Activated CD4-positive, alpha-beta T cell treated with anti-CD3 and anti-CD28 coated beads for 24 hours (primary cell): ENCODE data around the gene OR2J1.
"Not testable (repeated sequence)": the region's sequence is repeated elsewhere in the genome, so short reads cannot be mapped to it uniquely, and the experiment has no call there.

Source experiments
- DNase-seq, 2 donors: peaks; one replicate each; pipeline ENCODE4 v3.0.0-alpha.2; 2020; ENCODE audit warnings: low read depth in 2 of 2

Gene OR2J1

DNA sequence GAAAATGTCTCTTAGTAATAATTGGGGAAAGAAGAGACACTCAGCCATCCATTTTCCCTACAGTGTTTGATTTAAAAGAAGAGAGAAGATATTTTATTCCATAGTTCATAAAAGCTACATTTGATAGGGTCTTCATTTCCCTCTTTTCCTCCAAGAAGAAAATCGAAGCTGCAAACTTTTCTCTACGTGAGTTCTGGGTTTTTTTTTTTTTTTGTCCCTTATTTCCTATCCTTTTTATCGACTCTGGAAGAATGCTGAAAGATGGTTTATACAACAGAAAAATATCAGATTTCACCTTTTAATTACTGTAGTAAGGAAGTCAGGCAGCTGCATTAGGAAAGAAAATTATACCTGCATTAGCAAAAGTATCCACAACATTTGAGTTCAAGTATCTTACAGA lies at the start of gene OR2J1:
Gene OR2J1, plus strand, starts transcription at position 301 of the 400 bp plus-strand sequence. CDS start 1,453 bp downstream, outside the sequence.
- DNase-seq = no peak

DNA sequence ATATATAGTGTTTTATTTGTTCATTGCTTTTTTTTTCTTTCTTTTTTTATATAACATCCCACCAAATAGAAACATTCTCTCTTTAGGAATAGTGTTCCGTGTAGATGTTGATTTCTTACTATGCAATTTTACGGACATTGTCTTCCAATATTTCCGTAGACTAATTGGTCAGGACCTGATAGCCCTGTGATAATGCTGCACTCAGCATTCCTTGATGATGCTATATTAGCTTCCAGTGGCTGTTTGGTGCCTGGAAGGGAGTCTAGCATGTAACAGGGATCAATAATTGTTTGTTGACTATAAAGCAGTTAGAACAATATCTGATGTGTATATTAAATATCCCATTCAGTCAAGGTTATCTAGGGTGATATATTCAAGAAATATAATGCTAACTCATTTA lies 47.6 kb upstream of the OR2J1 start:
- no peak for DNase-seq

- no peak for DNase-seq
Observed at GRCh38 chr6:29071831-29072723, 27.2 kb upstream of the OR2J1 start.

GRCh38 chr6:29079203-29079602 lies 20.1 kb upstream of the OR2J1 start:
- DNase-seq = no peak

GRCh38 chr6:29081312-29081711 lies 18.0 kb upstream of the OR2J1 start:
- no peak for DNase-seq

- DNase-seq = no peak
Observed at GRCh38 chr6:29082457-29082856, 16.8 kb upstream of the OR2J1 start.

DNA sequence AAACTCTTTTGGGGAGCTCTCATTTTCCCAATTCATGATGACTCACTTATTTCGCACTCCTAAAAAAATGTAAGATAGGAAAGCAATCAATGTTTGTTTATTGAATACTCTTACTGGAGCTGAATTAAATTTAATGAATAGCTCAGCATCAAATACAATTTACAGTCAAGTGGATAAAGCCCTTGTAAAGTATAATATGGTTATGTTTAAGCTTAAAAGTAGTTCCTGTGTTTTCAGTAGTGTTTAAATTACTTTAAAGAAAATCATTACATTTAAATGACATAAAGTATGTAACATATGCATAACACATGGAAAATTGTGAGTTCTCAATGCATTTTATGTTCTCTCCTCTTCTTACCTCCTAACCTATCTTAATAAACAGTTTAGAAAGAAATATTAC lies 12.1 kb upstream of the OR2J1 start, which contains the start of gene OR2B3:
Gene OR2B3, minus strand, starts transcription at position 101 of the 400 bp plus-strand sequence. Its CDS starts 65 bp downstream, at position 36.
- no peak for DNase-seq

DNA sequence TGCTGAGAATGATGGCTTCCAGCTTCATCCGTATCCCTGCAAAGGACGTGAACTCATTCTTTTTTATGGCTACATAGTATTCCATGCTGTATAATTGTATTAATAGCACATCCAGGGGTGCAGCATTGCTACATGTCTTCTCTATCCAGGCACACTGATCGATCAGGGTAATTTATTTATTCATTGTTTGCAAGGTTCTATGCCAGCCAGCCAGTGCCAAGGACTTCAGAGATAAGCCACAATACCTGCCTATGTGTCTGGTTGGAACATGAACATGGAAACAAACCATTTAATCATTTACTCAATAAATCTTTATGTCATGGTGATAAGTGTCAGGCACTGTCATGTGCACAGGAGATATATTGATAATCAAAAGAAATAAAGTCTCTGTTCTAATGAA lies 6.3 kb upstream of the OR2J1 start:
- DNase-seq = no peak

DNA sequence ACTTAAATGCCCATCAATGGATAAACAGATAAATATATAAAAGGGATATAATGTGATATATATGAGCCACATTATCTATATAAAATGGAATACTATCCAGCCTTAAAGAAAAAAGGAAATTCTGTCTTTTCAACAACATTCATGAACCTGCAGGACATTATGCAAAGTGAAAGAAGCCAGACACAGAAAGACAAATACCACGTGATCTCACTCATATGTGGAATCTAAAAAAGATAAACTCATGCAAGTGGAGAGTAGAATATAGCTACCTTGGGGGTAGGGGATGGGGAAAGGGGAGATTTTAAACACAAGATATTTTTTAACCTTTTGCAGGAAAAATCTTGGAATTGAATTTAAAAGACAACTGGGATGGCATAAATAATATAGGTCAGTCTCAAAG lies 1.5 kb upstream of the OR2J1 start:
- DNase-seq = no peak

DNA sequence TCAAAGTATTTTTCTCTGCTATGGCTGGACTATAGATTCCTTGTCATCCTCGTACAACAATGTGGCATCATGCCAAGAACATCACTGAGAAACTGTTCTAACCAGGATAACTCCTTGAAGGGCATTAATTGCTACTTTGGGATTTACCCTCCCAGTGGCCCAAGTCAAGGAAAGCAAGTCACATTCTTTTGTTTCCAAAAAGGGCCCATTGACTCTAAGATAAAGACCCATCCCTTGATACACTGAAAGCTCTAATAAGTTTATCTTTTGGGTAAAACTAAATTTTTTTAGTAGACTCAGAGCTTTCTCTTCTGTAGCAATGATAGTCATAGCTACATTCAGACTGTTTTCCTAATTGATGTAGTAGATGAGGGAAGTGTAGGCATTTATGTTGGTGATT lies 8.5 kb downstream of the OR2J1 start, which contains the start of gene OR2J3:
Gene OR2J3, plus strand, starts transcription at position 301 of the 400 bp plus-strand sequence. CDS start 3,833 bp downstream, outside the sequence.
- no peak for DNase-seq

DNA sequence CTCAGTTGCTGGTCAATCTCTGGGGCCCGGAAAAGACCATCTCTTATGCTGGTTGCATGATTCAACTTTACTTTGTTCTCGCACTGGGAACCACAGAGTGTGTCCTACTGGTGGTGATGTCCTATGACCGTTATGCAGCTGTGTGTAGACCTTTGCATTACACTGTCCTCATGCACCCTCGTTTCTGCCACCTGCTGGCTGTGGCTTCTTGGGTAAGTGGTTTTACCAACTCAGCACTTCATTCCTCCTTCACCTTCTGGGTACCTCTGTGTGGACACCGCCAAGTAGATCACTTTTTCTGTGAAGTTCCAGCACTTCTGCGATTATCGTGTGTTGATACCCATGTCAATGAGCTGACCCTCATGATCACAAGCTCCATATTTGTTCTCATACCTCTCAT lies 12.8 kb downstream of the OR2J1 start:
- DNase-seq = no peak

- DNase-seq = not testable (repeated sequence)
Observed at GRCh38 chr6:29114964-29115363, 15.7 kb downstream of the OR2J1 start.

DNA sequence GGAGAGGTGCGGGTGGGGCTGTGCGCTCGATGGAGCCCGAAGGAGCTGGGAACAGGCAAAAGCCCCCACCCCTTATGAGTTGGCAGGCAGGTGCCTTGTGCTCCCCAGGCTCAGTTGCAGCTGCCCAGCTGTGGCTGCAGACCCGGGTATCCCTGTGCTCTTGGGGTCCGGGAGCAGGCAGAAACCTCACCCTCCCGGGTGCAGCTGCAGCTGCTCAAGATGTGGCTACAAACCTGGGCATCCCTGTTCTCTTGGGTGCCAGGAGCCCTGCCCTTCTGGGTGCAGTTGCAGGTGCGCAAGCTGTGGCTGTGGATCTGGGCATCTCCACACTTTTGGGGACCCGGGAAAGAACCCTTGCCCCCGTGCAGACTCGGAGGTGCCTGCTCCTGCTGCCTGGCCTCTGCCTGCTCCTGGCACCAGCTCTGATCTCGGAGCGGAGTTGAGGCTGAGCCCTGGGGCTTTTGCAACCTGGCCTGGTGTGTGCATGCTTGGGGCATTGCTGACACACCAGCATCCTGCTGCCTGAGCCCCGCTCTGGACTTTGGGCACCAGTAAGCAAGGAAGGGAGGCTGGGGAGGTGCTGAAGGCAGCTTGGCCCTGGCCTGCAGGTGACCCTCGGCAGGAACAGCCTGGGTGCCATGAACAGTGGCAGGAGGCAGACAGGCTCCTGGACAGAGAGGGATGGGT lies 30.2 kb downstream of the OR2J1 start:
- DNase-seq = no peak

DNA sequence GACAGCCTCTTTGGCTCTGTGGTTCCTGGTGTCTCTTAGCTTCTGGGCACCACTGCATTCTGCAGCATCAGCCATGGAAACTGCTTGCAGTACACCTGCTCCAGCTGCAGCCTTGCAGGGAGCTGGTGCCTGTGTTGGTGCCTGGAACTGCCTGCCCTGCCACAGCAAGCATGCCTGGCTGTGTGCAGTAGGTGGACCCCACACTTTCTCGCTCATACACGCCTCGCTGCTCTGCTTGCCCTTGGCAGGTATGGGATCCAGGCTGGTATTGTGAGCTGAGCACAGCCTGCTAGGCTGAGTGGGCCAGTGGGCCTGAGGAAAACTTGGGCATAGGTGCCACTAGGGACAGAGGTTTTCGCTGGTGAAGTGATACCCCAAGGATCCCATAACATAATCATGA lies 31.4 kb downstream of the OR2J1 start:
- DNase-seq = no peak

DNA sequence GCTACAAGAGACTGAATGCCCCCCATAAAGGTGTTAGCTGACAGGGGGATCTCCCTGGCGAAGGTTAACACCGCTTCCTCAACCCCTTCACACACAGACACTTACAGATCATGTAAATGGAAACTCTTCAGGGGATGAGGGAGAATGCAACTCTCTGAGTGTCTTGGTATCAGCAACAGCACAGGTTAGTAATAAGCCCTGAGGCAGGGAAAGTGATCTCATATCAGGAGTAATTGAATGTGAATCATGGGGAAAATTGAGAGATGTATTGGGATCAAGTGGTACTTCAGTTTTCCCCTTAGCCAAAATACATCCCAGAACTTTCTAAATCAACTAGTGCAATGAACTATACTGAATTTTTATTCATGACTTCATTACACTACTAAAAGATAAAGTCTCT lies 32.4 kb downstream of the OR2J1 start:
- DNase-seq = no peak

DNA sequence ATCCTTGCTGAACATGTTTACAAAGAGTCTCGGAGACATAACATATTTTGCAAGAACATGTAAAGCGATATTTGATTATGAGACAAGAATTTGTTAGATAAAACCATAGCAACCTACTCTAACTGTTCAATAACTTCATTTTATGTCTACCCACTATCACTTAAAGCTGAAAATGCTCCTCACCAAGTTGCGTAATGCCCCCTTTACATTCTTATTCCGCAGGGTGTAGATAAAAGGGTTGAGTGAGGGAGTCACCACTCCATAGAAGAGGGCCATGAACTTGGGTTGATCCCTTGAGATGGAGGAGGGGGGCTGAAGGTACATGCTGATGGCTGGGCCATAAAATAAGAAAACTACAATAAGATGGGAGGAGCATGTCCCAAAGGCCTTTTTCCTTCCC lies 38.4 kb downstream of the OR2J1 start:
- no peak for DNase-seq

GRCh38 chr6:29141606-29142005 lies 42.3 kb downstream of the OR2J1 start:
- no peak for DNase-seq

DNA sequence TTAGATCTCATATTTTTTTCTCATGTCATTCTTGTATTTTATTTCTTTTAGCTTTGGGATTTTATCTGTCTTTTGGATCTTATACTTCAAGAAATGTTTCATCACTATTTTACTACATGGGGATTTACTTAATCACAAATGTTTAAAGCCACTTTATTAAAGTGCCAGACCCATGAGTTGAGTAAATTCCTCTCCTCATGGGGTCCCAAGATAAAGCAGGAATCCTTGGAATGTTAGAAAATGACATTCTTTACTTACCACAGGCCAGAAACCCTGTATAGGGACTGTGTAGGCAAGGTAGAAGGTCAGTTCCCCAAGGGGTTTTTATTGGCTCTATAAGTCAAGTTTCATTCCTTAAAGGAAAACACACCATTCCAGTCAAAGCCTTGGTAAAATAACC lies 43.0 kb downstream of the OR2J1 start:
- no peak for DNase-seq

DNA sequence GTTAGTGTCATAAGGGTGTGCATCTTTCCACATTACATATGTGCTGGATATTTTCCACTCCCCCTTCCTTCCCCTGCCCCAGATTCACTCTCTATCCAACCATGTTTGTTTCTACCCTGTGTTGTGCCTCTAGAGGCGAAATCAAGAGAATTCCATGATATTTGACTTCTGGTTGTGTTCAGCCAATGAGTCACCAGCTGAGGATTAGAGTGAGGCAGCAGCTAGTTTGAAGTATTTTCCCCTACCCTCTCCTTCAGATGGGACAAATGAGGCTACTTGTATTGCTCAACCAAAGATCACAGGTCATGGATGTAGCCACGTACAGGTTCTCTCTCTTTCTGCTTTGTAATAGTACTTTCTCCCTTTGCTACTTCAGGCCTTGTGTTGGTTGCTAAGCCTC lies 46.9 kb downstream of the OR2J1 start:
- DNase-seq = no peak

- DNase-seq = no peak
Observed at GRCh38 chr6:29147074-29147473, 47.8 kb downstream of the OR2J1 start.

- DNase-seq = not testable (repeated sequence)
Observed at GRCh38 chr6:29149444-29149843, 50.2 kb downstream of the OR2J1 start.
